Upper lobe of right lung (tissue), 1 donor: Measurements from ENCODE around the gene SYNE1. TPM values are rescaled to one million over a fixed set of nuclear protein-coding genes. Genes with fewer than 3 reads are reported as not detected.
A peak's percentile ranks its signal among the peaks of the same experiment; 100 is the strongest.

ENCODE experiments used
- ATAC-seq: fragments of 200-7000 bp; cut with Tn5 transposase; one replicate; pipeline ENCODE4 v1.9.1; 2020; ENCODE audit warnings: mild to moderate bottlenecking, moderate library complexity
- DNase-seq: peaks from one replicate; pipeline ENCODE4 v3.0.0-alpha.2; 2020
- H3K27ac ChIP-seq: fragments of 200-600 bp; one replicate; pipeline ENCODE4 v1.8.0; 2022
- H3K27me3 ChIP-seq: fragments of 200-600 bp; one replicate; pipeline ENCODE4 v1.8.0; 2022; ENCODE audit warnings: mild to moderate bottlenecking
- H3K36me3 ChIP-seq: fragments of 200-600 bp; one replicate; pipeline ENCODE4 v1.8.0; 2022
- H3K4me1 ChIP-seq: fragments of 200-600 bp; one replicate; pipeline ENCODE4 v1.8.0; 2022
- H3K4me3 ChIP-seq: fragments of 200-600 bp; one replicate; pipeline ENCODE4 v1.8.0; 2022; ENCODE audit warnings: mild to moderate bottlenecking
- H3K9me3 ChIP-seq: fragments of 200-600 bp; one replicate; pipeline ENCODE4 v1.8.0; 2022
- CTCF ChIP-seq: fragments of 200-600 bp; IDR thresholded peaks from one replicate; pipeline ENCODE4 v1.8.0; 2022; ENCODE audit warnings: antibody characterized with exemption
- intact Hi-C: fragments of 100-400 bp; cut with DNase I; formaldehyde crosslinking; loops from one replicate; pipeline ENCODE4 v1.11.0; 2022
- total RNA-seq: library from RNA; stranded (reverse); fragmentation: NEBNext Ultra II Directional; extraction: Animal tissue kit (Norgen Biotek cat#: 25700); gene quantifications from one replicate; pipeline ENCODE4 v1.2.1, GENCODE V29; 2021
- donor health status: DM: no; HTN: yes; CAD: no; lungs with severe emphysema.

Gene SYNE1
- total RNA-seq, 1 donor from 2014 or later: 168 TPM

GRCh38 chr6:152118224-152118623 is 518.9 kb downstream of the SYNE1 start:
- peaks cover 37% of the 10 kb centered on the region for H3K36me3 ChIP-seq
- H3K4me1 ChIP-seq: no peaks in the 10 kb centered on the region
- no peaks in the 10 kb centered on the region for H3K9me3 ChIP-seq
- H3K27me3 ChIP-seq: no peaks in the 10 kb centered on the region
- ATAC-seq (no peak), DNase-seq (no peak)
- intact Hi-C loops: no loop called here
- no peak overlapping the region for H3K4me3 ChIP-seq
- TF ChIP-seq CTCF: no peak
- no peak overlapping the region for H3K27ac ChIP-seq

- no peaks in the 10 kb centered on the region for H3K4me1 ChIP-seq
- peaks cover 34% of the 10 kb centered on the region for H3K36me3 ChIP-seq
- no peak for ATAC-seq
- intact Hi-C loops: no loop called here
- H3K27ac ChIP-seq: no peak overlapping the region
- H3K9me3 ChIP-seq: no peaks in the 10 kb centered on the region
- no peak for TF ChIP-seq CTCF
- H3K4me3 ChIP-seq: no peak overlapping the region
- no peak for DNase-seq
- H3K27me3 ChIP-seq: no peaks in the 10 kb centered on the region
These were observed 519.7 kb downstream of the SYNE1 start for GRCh38 chr6:152117156-152118133.

GRCh38 chr6:152112491-152113261 is 524.5 kb downstream of the SYNE1 start:
- DNase-seq (peak; percentile 76), ATAC-seq (peak; percentile 58)
- no peak for TF ChIP-seq CTCF
- Histone ChIP-seq H3K36me3 (no peaks in the 10 kb centered on the region), H3K4me1 (no peaks in the 10 kb centered on the region), H3K27ac (no peak overlapping the region), H3K9me3 (no peaks in the 10 kb centered on the region), H3K27me3 (no peaks in the 10 kb centered on the region), H3K4me3 (no peak overlapping the region)
- intact Hi-C loops: no loop called here

- Histone ChIP-seq H3K36me3 (no peaks in the 10 kb centered on the region), H3K4me3 (no peak overlapping the region), H3K4me1 (no peaks in the 10 kb centered on the region), H3K27me3 (no peaks in the 10 kb centered on the region), H3K27ac (no peak overlapping the region), H3K9me3 (no peaks in the 10 kb centered on the region)
- ATAC-seq (peak; percentile 54), DNase-seq (no peak)
- no peak for TF ChIP-seq CTCF
- intact Hi-C loops: no loop called here
These were observed 526.0 kb downstream of the SYNE1 start for GRCh38 chr6:152110886-152111820.

GRCh38 chr6:152107973-152108372 is 529.2 kb downstream of the SYNE1 start:
- TF ChIP-seq CTCF: no peak
- Histone ChIP-seq H3K27me3 (no peaks in the 10 kb centered on the region), H3K36me3 (no peaks in the 10 kb centered on the region), H3K4me3 (no peak overlapping the region), H3K9me3 (no peaks in the 10 kb centered on the region), H3K27ac (no peak overlapping the region), H3K4me1 (no peaks in the 10 kb centered on the region)
- intact Hi-C loops: loop anchor here (5.0 kb wide), 1 partner anchor 341 kb away; no protein-coding TSS in a partner anchor
- DNase-seq: no peak
- no peak for ATAC-seq
